Kidney (tissue), 14 donors: ENCODE measurements around the gene PRKCZ. TPM values are rescaled to one million over a fixed set of nuclear protein-coding genes. Genes with fewer than 3 reads are reported as not detected.

Experiments used
- DNase-seq, 5 donors: peaks; one replicate each; pipeline ENCODE4 v3.0.0-alpha.2; 2013 to 2020
- FAIRE-seq: peaks from 2 replicates; lab custom pipeline; 2012; peaks lifted over from hg19 to GRCh38; lab: Jason Lieb, UNC
- H3K27ac ChIP-seq, 2 donors: one replicate each; pipeline ENCODE4 v1.7.0; 2013; ENCODE audit warnings: low read depth in 2 of 2, low read length in 2 of 2, inconsistent platforms in 1 of 2
- H3K27me3 ChIP-seq: one replicate; pipeline ENCODE4 v1.7.1; 2013; ENCODE audit warnings: low read length, inconsistent platforms; ENCODE audit not compliant: control insufficient read depth, insufficient read depth
- H3K36me3 ChIP-seq, 3 donors: one replicate each; pipeline versions ENCODE4 v1.7.0 to v1.7.1; 2013; ENCODE audit warnings: low read length in 3 of 3, control low read depth in 1 of 3, inconsistent platforms in 1 of 3; ENCODE audit not compliant: insufficient read depth in 3 of 3, control insufficient read depth in 2 of 3
- H3K4me1 ChIP-seq, 3 donors: one replicate each; pipeline versions ENCODE4 v1.7.0 to v1.7.1; 2013; ENCODE audit warnings: low read length in 3 of 3, inconsistent platforms in 1 of 3, low read depth in 1 of 3; ENCODE audit not compliant: control insufficient read depth in 2 of 3, insufficient read depth in 2 of 3
- H3K4me3 ChIP-seq, 3 donors: one replicate each; pipeline versions ENCODE4 v1.7.0 to v1.8.1; 2013; ENCODE audit warnings: low read length in 3 of 3, control low read depth in 1 of 3, inconsistent platforms in 1 of 3
- H3K9ac ChIP-seq, 3 donors: one replicate each; pipeline versions ENCODE4 v1.7.0 to v1.7.1; 2013; ENCODE audit warnings: low read length in 3 of 3, control low read depth in 1 of 3, inconsistent platforms in 1 of 3
- H3K9me3 ChIP-seq, 3 donors: one replicate each; pipeline versions ENCODE4 v1.7.0 to v1.7.1; 2013; ENCODE audit warnings: low read length in 3 of 3, control low read depth in 1 of 3, inconsistent platforms in 1 of 3; ENCODE audit not compliant: control insufficient read depth in 2 of 3, insufficient read depth in 1 of 3
- CTCF ChIP-seq: IDR thresholded peaks from 3 replicates; pipeline ENCODE4 v1.5.1; 2012; ENCODE audit warnings: mild to moderate bottlenecking, moderate library complexity, borderline replicate concordance; ENCODE audit not compliant: insufficient read depth; ENCODE audit errors: extremely low read depth
- intact Hi-C: fragments of 100-400 bp; cut with DNase I; formaldehyde crosslinking; loops from one replicate; pipeline ENCODE4 v1.11.1; 2022
- polyA plus RNA-seq: library from polyadenylated mRNA; stranded (reverse); fragments of 350-450 nt; fragmentation: Illumina TruSeq; extraction: RNeasy Lipid Tissue Mini Kit (QIAGEN cat#74804); gene quantifications from one replicate; pipeline ENCODE4 v1.2.3, GENCODE V29; 2014; ENCODE audit warnings: low read depth, low replicate concordance; ENCODE audit not compliant: insufficient read depth
- total RNA-seq: library from RNA; stranded (reverse); fragmentation: NEBNext Ultra II Directional; extraction: Animal tissue kit (Norgen Biotek cat#: 25700); gene quantifications from one replicate; pipeline ENCODE4 v1.2.1, GENCODE V29; 2021
- donor health status: control.
- donor health status: control.
- donor health status: control.
- donor health status: control.
- donor health status: control.
- donor health status: DM: yes; HTN: yes; CAD: no.
- donor health status: Normal renal cell carcinoma (clear cell type).

The PRKCZ gene
- total and polyA plus RNA-seq, 2 donors from 2014 or later, result 24.7 to 42.4 TPM

- Histone ChIP-seq H3K9ac (peak overlapping the region in 2 of 3 donors; percentile 58 to 77), H3K27me3 (no peaks in the 10 kb centered on the region), H3K9me3 (no peaks in the 10 kb centered on the region), H3K36me3 (no peaks in the 10 kb centered on the region), H3K4me3 (peak overlapping the region in 2 of 3 donors; percentile 46 to 47), H3K27ac (peak overlapping the region; percentile 98 to 99), H3K4me1 (peaks cover 0 to 30% (median 10%) of the 10 kb centered on the region in 3 donors)
- DNase-seq, result peak; percentile 98 to 99 (median 99)
- TF ChIP-seq CTCF, result peak; percentile 11
- no peak for FAIRE-seq
- intact Hi-C loops, result no loop called here
These were observed 177.3 kb downstream of the PRKCZ start for GRCh38 chr1:2227346-2228156.

DNA sequence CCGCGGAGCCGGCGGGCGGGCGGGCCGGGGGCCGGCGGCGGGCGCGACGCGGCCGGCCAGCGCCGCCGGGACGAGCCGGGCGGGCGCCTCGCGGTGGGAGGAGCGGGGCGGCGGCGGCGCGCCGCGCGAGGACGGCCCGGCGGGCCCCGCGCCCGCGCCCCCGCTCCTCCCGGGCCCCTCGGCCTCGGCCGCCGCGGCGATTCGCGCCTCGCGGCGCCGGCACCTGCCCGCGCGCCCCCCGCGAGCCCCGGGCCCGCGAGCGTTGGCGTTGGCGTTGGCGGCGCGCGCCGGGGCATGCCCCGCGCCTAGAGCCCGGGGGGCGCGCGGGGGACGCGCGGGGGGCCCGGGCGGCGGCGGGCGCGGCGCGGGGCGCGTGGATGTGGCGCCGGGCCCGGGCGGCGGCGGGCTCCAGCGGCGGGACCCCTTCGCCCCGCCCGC, 178.0 kb downstream of the PRKCZ start, which contains the start of gene SKI:
Gene SKI, plus strand, starts transcription at position 163 of the 438 bp plus-strand sequence. CDS start 448 bp downstream, outside the sequence.
- Histone ChIP-seq H3K4me1 (peaks cover 0 to 37% (median 14%) of the 10 kb centered on the region in 3 donors), H3K36me3 (no peaks in the 10 kb centered on the region), H3K4me3 (peak within 1 kb of the TSS; percentile 75 to 83 (median 78)), H3K9ac (peak within 1 kb of the TSS; percentile 55 to 81 (median 77)), H3K9me3 (no peaks in the 10 kb centered on the region), H3K27ac (peak within 1 kb of the TSS; percentile 98 to 99), H3K27me3 (no peaks in the 10 kb centered on the region)
- FAIRE-seq (no peak), DNase-seq (no peak)
- TF ChIP-seq CTCF, result no peak
- intact Hi-C loops, result no loop called here

- no peak for TF ChIP-seq CTCF
- H3K4me1 ChIP-seq, result peaks cover 0 to 41% (median 15%) of the 10 kb centered on the region in 3 donors
- H3K27me3 ChIP-seq, result no peaks in the 10 kb centered on the region
- peak overlapping the region; percentile 75 to 83 (median 78) for H3K4me3 ChIP-seq
- DNase-seq (no peak), FAIRE-seq (no peak)
- H3K9me3 ChIP-seq, result no peaks in the 10 kb centered on the region
- intact Hi-C loops, result no loop called here
- no peaks in the 10 kb centered on the region for H3K36me3 ChIP-seq
- H3K9ac ChIP-seq, result peak overlapping the region in 2 of 3 donors; percentile 55 to 81
- peak overlapping the region; percentile 51 to 62 for H3K27ac ChIP-seq
These were observed 178.5 kb downstream of the PRKCZ start for GRCh38 chr1:2228694-2229036.
